K562 (cell line): Measurements from ENCODE around the gene TUT4. TPM values are rescaled to one million over a fixed set of nuclear protein-coding genes. Genes with fewer than 3 reads are reported as not detected.
A peak's percentile ranks its signal among the peaks of the same experiment; 100 is the strongest.

ENCODE experiments used
- BCOR ChIP-seq: fragments of 450-650 bp; IDR thresholded peaks from 2 replicates; pipeline ENCODE4 v1.6.1; 2016
- CREB3 ChIP-seq: fragments of 450-650 bp; conservative IDR thresholded peaks from 2 replicates; pipeline ENCODE4 v1.6.1; 2016; ENCODE audit warnings: missing genetic modification characterization, low read depth, mild to moderate bottlenecking, missing compliant biosample characterization, moderate library complexity
- DLX4 ChIP-seq: fragments of 250-450 bp; sonication (Bioruptor Pico); IDR thresholded peaks from 2 replicates; pipeline ENCODE4 v1.6.1; 2021; ENCODE audit warnings: mild to moderate bottlenecking
- ELF4 ChIP-seq: fragments of 450-650 bp; formaldehyde crosslinking; IDR thresholded peaks from 2 replicates; pipeline ENCODE4 v1.4.0; 2022; ENCODE audit warnings: missing genetic modification characterization
- GMEB1 ChIP-seq: fragments of 250-450 bp; sonication (Bioruptor Pico); IDR thresholded peaks from 2 replicates; pipeline ENCODE4 v1.4.0; 2020; ENCODE audit warnings: mild to moderate bottlenecking
- POLR2AphosphoS5 ChIP-seq: IDR thresholded peaks from 2 replicates; pipeline ENCODE4 v1.6.1; 2011; ENCODE audit warnings: mild to moderate bottlenecking, low read depth, low read length, moderate library complexity; ENCODE audit not compliant: control insufficient read depth, insufficient read depth
- PRMT5 ChIP-seq: sonication (generic); formaldehyde crosslinking; IDR thresholded peaks from 2 replicates; pipeline ENCODE4 v1.5.0; 2020; ENCODE audit warnings: missing genetic modification reagents
- RBM14 ChIP-seq: fragments of 200-400 bp; formaldehyde crosslinking; IDR thresholded peaks from 2 replicates; pipeline ENCODE4 v1.6.1; 2018; ENCODE audit warnings: low read depth, mild to moderate bottlenecking, low read length, moderate library complexity, borderline replicate concordance; ENCODE audit not compliant: insufficient read depth
- RBM15 ChIP-seq: fragments of 200-400 bp; formaldehyde crosslinking; IDR thresholded peaks from 2 replicates; pipeline ENCODE4 v1.6.1; 2018; ENCODE audit warnings: mild to moderate bottlenecking, low read length, moderate library complexity; ENCODE audit not compliant: insufficient read depth
- RREB1 ChIP-seq: fragments of 250-450 bp; sonication (Bioruptor Pico); IDR thresholded peaks from 2 replicates; pipeline ENCODE4 v1.4.0; 2020
- U2AF2 ChIP-seq: fragments of 200-400 bp; formaldehyde crosslinking; optimal IDR thresholded peaks from 2 replicates; pipeline ENCODE3; 2017; ENCODE audit warnings: low read depth, mild to moderate bottlenecking, low read length
- ZKSCAN3 ChIP-seq: fragments of 250-450 bp; sonication (Bioruptor Pico); IDR thresholded peaks from 2 replicates; pipeline ENCODE4 v1.4.0; 2020
- ZNF655 ChIP-seq: fragments of 250-450 bp; sonication (Bioruptor Pico); IDR thresholded peaks from 2 replicates; pipeline ENCODE4 v1.5.0; 2021
- ZNF740 ChIP-seq, 3 experiments: fragments of 200-800 bp in 1 of 3; sonication (Bioruptor generic) in 1 of 3; sonication (generic) in 1 of 3; formaldehyde crosslinking in 1 of 3; IDR thresholded peaks; 2 replicates each; pipeline versions ENCODE4 v1.6.1 to v1.8.0; 2016 to 2022; ENCODE audit warnings: mild to moderate bottlenecking in 2 of 3, missing compliant biosample characterization in 2 of 3, missing genetic modification characterization in 2 of 3, missing genetic modification reagents in 1 of 3
- polyA plus RNA-seq, 8 experiments: library from polyadenylated mRNA; depleted of rRNA in 4 of 8; stranded (reverse) in 5 of 8; unstranded in 3 of 8; fragments of >200 nt; fragmentation: Nextera tagmentation in 2 of 8; fragmentation: Illumina TruSeq in 1 of 8; extraction: Ambion mirVana in 2 of 8; extraction: Trizol in 1 of 8; gene quantifications; 2 replicates each; pipeline versions ENCODE4 v1.2.1 to v1.2.3, GENCODE V29; 2011 to 2014; ENCODE audit warnings: inconsistent platforms in 1 of 8, missing spikeins in 1 of 8
- total RNA-seq, 7 experiments: library from RNA; depleted of rRNA in 6 of 7; stranded (reverse); fragments of >200 nt in 6 of 7; fragmentation: Illumina TruSeq in 2 of 7; extraction: Trizol in 2 of 7; gene quantifications; 2 replicates each; pipeline versions ENCODE4 v1.2.1 to v1.2.3, GENCODE V29; 2011 to 2021; ENCODE audit warnings: low replicate concordance in 1 of 7

The TUT4 gene
- total and polyA plus RNA-seq, 9 of the 15 experiments (the other 6 are each of a cell fraction or from before 2014, with no cell fraction given): 15.8 to 53.5 (median 36.7) TPM

GRCh38 chr1:52552505-52553361 lies at the start of gene TUT4 (continued):
- TF ChIP-seq RREB1 (CRISPR knock-in tag): peak; percentile 85; the same call in 1 of the 2 replicates
- no peak for TF ChIP-seq CREB3 (tag)
- TF ChIP-seq POLR2AphosphoS5: peak; percentile 66
- TF ChIP-seq U2AF2: no peak
- peak; percentile 27; the same call in 1 of the 2 replicates for TF ChIP-seq BCOR
- no peak for TF ChIP-seq RBM15
- peak; percentile 51 for TF ChIP-seq GMEB1 (CRISPR knock-in tag)
- TF ChIP-seq ZNF655 (CRISPR knock-in tag): no peak
- peak; percentile 95; the same call in 1 of the 2 replicates for TF ChIP-seq RBM14
- no peak for TF ChIP-seq ZKSCAN3 (CRISPR knock-in tag)
- TF ChIP-seq ELF4: no peak
- no peak for TF ChIP-seq DLX4 (CRISPR knock-in tag)
- TF ChIP-seq ZNF740 (CRISPR knock-in tag; IDR thresholded peaks at IDR 0.05): peak; percentile 86
- TF ChIP-seq ZNF740 (tag; IDR thresholded peaks at IDR 0.05): peak in 1 of 2 experiments; percentile 88; a peak in 2 of 4 replicates
- 0 out of 2 replicates have a peak, but pooled peaks have one; percentile 66 for TF ChIP-seq PRMT5
